GM15510 (cell line): ENCODE results near the gene UBE2S.

ENCODE experiments used
- POLR2A ChIP-seq: IDR thresholded peaks from 3 replicates; pipeline ENCODE4 v1.6.1; 2011; ENCODE audit warnings: borderline replicate concordance; ENCODE audit not compliant: insufficient read length; ENCODE audit errors: extremely low read depth

Gene UBE2S

DNA sequence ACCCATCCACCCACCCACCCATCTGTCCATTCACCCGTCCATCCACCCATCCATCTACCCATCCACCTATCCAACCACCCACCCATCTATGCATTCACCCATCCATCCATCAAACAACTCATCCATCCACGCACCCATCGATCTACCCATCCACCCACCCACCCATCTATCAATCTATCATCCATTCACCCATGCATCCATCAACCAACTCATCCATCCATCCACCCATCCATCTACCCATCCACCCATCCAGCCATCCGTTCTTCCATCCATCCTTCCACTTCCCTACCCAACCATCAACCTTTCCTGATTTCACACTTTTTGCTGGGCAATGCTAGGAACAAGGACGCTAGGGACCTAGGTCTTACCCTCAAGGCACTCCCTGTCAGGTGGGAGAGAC is 25.6 kb downstream of the UBE2S start:
- TF ChIP-seq POLR2A, result no peak

- TF ChIP-seq POLR2A, result no peak
These were observed 28.4 kb downstream of the UBE2S start for GRCh38 chr19:55379174-55379573.

- TF ChIP-seq POLR2A, result no peak
These were observed 30.0 kb downstream of the UBE2S start for GRCh38 chr19:55377356-55378131.

DNA sequence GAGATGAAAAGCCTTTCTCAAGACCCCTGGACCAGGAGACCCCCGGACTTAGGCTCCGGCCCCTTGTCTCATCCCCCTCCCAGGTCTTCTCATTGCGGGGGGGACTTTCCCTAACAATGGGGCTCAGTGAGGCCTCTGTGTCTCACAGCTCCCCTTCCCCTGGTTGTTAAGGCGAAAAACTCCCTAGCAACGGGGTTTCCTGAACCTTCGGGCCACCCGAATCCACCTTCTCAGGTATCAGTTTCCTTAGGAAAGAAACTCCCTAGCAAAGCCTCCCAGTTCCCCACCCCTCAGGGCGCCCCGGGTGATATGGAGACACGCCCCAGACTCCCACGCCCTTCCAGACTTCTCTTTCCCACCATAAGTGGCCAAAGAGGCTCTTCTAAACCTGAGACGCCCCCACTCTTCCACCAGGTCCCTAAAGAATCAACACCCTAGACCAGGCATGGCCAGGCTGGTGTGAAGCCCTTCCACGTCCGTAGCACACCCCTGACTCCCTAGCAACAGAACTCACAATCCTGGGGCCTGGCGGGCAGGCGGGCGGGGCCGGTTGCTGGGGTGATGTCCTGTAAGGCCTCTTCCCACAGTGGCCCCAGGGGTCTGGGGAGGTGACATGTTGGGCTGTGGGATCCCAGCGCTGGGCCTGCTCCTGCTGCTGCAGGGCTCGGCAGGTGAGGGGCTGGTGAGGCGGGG is 31.2 kb downstream of the UBE2S start, which contains the start of gene TMEM190:
TSS of gene TMEM190 (plus strand) at position 586 of the 693 bp plus-strand sequence. CDS start at position 614, 28 bp downstream.
- no peak for TF ChIP-seq POLR2A

GRCh38 chr19:55373993-55374757 is 33.4 kb downstream of the UBE2S start:
- no peak for TF ChIP-seq POLR2A

- TF ChIP-seq POLR2A, result no peak
These were observed 34.1 kb downstream of the UBE2S start for GRCh38 chr19:55373306-55373992.

- TF ChIP-seq POLR2A, result no peak
These were observed 35.1 kb downstream of the UBE2S start for GRCh38 chr19:55372316-55373081.

GRCh38 chr19:55370305-55370988 is 37.1 kb downstream of the UBE2S start, which contains the start of gene IL11:
Gene IL11, minus strand, starts transcription at chr19:55370463. Its CDS starts 153 bp downstream, at chr19:55370310.
- TF ChIP-seq POLR2A, result no peak

- no peak for TF ChIP-seq POLR2A
These were observed 37.8 kb downstream of the UBE2S start for GRCh38 chr19:55369653-55370304.

GRCh38 chr19:55368701-55369563 is 38.7 kb downstream of the UBE2S start:
- TF ChIP-seq POLR2A, result no peak

GRCh38 chr19:55368106-55368505 is 39.5 kb downstream of the UBE2S start:
- no peak for TF ChIP-seq POLR2A

DNA sequence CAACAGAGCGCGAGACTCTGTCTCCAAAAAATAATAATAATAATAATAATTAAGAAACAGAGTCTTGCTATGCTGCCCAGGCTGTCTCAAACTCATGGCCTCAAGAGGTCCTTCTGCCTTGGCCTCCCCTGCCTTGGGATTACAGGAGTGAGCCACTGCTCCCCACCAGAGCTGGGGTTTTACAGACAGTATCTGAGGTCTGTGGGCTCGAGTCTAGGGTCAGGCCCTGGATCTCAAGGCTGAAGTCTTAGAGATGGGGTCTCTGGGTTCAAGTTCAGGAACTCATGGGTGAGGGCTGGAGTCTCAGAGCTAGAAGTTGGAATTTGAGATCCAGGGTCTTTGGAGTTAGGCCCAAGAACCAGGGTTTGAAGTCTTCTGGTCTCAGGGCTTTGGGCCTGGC is 40.8 kb downstream of the UBE2S start:
- TF ChIP-seq POLR2A, result no peak

DNA sequence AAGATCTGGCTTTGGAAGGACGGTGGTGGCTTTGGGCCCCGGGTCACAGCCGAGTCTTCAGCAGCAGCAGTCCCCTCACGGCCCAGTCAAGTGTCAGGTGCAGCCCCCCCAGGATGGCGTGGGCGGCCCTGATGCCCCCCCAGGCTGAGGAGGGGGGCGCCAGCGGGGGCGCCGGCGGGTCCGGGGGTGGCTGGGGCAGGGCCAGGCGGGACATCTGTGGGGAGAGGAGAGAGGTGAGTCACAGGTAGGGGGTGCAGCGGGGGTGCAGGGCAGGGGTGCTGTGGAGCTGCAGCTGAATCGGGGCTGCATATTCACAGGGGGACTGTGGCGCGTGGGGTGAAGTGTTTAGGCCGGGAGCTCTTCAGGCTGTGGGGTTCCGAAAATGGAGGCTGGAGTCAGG is 41.6 kb downstream of the UBE2S start:
- no peak for TF ChIP-seq POLR2A

- no peak for TF ChIP-seq POLR2A
These were observed 42.3 kb downstream of the UBE2S start for GRCh38 chr19:55365245-55365644.
